ENCODE data around the gene SLC16A6.

The SLC16A6 gene

GRCh38 chr17:68328676-68329075 is 37.7 kb upstream of the SLC16A6 start:
- Histone ChIP-seq H3K9me3 (ENCODE audit: severe bottlenecking) (peaks cover 8% of the 10 kb centered on the region), H3K27me3 (ENCODE audit: insufficient read depth, poor library complexity, severe bottlenecking) (no peaks in the 10 kb centered on the region), H3K27ac (ENCODE audit: poor library complexity, severe bottlenecking) (no peak overlapping the region), H3K36me3 (ENCODE audit: low read depth) (no peaks in the 10 kb centered on the region), H3K4me1 (ENCODE audit: insufficient read depth, poor library complexity, severe bottlenecking) (no peaks in the 10 kb centered on the region), H3K4me3 (ENCODE audit: severe bottlenecking) (no peak overlapping the region)
- peak; percentile 35; the same call in 1 of the 3 replicates for ATAC-seq (ENCODE audit: low read depth)
- no peak for DNase-seq (ENCODE audit: low spot score)
- TF ChIP-seq, protein P1, sequence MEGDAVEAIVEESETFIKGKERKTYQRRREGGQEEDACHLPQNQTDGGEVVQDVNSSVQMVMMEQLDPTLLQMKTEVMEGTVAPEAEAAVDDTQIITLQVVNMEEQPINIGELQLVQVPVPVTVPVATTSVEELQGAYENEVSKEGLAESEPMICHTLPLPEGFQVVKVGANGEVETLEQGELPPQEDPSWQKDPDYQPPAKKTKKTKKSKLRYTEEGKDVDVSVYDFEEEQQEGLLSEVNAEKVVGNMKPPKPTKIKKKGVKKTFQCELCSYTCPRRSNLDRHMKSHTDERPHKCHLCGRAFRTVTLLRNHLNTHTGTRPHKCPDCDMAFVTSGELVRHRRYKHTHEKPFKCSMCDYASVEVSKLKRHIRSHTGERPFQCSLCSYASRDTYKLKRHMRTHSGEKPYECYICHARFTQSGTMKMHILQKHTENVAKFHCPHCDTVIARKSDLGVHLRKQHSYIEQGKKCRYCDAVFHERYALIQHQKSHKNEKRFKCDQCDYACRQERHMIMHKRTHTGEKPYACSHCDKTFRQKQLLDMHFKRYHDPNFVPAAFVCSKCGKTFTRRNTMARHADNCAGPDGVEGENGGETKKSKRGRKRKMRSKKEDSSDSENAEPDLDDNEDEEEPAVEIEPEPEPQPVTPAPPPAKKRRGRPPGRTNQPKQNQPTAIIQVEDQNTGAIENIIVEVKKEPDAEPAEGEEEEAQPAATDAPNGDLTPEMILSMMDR (IDR thresholded peaks at IDR 0.05; ENCODE audit: poor library complexity, severe bottlenecking), result no peak

DNA sequence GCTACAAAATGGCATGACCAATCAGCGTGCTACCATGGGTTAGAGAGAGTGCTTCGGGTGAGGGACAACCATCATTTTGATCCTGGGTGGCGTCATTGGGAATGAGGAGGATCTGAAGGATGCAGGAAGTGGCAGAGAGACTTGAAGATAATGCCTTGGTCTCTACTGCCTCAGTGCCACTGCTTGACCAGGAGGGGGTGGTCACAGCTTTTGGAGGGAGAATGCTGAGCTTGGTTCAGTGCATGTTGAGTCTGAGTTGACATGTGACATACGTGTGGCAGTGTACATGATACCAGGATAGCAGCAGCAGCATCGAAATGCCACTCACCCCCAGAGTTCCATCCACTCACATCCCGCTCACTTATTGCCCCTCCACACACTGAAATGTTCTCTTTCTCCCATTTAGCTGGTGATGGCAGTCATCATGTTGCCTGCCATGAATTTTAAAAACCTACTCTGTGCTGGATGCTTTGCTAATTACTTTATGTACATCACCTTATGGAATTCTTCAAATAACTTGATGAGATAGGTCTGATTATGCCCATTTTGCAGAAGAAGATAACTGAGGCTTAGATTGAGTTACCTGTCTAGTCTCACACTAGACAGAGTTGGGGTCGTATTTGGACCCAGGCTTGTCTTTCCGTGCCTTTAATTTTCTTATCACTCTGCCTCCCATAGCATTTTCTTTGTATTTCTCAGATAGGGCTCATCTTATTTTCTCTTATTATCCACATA is 37.1 kb upstream of the SLC16A6 start:
- DNase-seq (ENCODE audit: low spot score) (no peak), ATAC-seq (ENCODE audit: low read depth) (no peak)
- H3K36me3 ChIP-seq (ENCODE audit: low read depth), result no peaks in the 10 kb centered on the region
- H3K27me3 ChIP-seq (ENCODE audit: insufficient read depth, poor library complexity, severe bottlenecking), result no peaks in the 10 kb centered on the region
- H3K4me3 ChIP-seq (ENCODE audit: severe bottlenecking), result no peak overlapping the region
- TF ChIP-seq, protein P1 (IDR thresholded peaks at IDR 0.05; ENCODE audit: poor library complexity, severe bottlenecking), result no peak
- no peak overlapping the region for H3K27ac ChIP-seq (ENCODE audit: poor library complexity, severe bottlenecking)
- peaks cover 8% of the 10 kb centered on the region for H3K9me3 ChIP-seq (ENCODE audit: severe bottlenecking)
- H3K4me1 ChIP-seq (ENCODE audit: insufficient read depth, poor library complexity, severe bottlenecking), result no peaks in the 10 kb centered on the region

DNA sequence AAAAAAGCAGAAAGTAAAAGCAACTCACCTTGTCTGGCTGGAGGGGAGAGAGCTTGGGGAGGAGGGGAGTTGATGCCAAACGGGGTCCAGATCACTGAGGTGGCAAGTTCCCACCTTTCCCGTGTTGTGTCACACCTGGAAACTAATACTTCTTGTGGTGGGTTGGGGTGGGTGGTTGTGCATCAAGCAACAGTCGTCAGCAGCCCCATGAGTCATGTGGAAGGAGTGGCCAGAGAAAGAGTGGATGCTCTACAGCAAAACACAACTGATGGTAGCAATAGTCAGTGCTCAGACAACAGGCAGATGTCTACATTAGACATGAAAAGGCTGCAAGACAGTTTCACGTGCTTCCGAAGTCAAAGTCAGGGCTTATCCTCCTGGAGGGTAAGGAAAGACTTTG is 35.8 kb upstream of the SLC16A6 start:
- Histone ChIP-seq H3K27ac (ENCODE audit: poor library complexity, severe bottlenecking) (no peak overlapping the region), H3K27me3 (ENCODE audit: insufficient read depth, poor library complexity, severe bottlenecking) (peaks cover 2% of the 10 kb centered on the region), H3K9me3 (ENCODE audit: severe bottlenecking) (peaks cover 5% of the 10 kb centered on the region), H3K4me1 (ENCODE audit: insufficient read depth, poor library complexity, severe bottlenecking) (no peaks in the 10 kb centered on the region), H3K4me3 (ENCODE audit: severe bottlenecking) (no peak overlapping the region), H3K36me3 (ENCODE audit: low read depth) (no peaks in the 10 kb centered on the region)
- DNase-seq (ENCODE audit: low spot score), result no peak
- no peak for ATAC-seq (ENCODE audit: low read depth)
- TF ChIP-seq, protein P1 (IDR thresholded peaks at IDR 0.05; ENCODE audit: poor library complexity, severe bottlenecking), result no peak

GRCh38 chr17:68325961-68326360 is 35.0 kb upstream of the SLC16A6 start:
- TF ChIP-seq, protein P1 (IDR thresholded peaks at IDR 0.05; ENCODE audit: poor library complexity, severe bottlenecking), result no peak
- ATAC-seq (ENCODE audit: low read depth) (no peak), DNase-seq (ENCODE audit: low spot score) (no peak)
- Histone ChIP-seq H3K4me1 (ENCODE audit: insufficient read depth, poor library complexity, severe bottlenecking) (no peaks in the 10 kb centered on the region), H3K27ac (ENCODE audit: poor library complexity, severe bottlenecking) (no peak overlapping the region), H3K27me3 (ENCODE audit: insufficient read depth, poor library complexity, severe bottlenecking) (peaks cover 2% of the 10 kb centered on the region), H3K9me3 (ENCODE audit: severe bottlenecking) (no peaks in the 10 kb centered on the region), H3K36me3 (ENCODE audit: low read depth) (no peaks in the 10 kb centered on the region), H3K4me3 (ENCODE audit: severe bottlenecking) (no peak overlapping the region)

DNA sequence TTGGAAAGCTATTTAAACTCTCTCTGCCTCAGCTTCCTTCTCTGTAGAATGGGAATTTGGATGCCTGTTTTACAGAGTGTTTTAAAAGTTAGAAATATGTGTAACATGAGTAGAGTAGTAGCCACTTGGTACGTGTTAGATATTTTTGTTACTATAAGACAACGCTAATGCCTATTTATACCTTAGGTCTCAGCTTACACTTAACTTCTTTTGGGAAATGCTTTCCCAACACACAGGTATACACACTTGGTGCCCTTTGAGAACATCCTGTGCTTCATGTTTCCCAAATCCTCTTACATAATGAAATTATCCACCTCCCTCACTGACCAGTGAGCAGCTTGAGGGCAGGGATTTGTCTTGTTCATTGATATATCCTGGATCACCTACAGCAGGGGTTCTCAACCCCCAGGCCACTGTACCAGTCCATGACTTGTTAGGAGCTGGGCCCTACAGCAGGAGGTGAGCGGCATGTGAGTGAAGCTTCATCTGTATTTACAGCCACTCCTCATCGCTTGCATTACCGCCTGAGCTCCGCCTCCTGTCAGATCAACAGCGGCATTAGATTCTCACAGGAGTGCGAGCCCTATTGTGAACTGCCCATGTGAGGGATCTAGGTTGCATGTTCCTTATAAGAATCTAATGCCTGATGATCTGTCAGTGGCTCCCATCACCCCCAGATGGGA is 33.9 kb upstream of the SLC16A6 start:
- DNase-seq (ENCODE audit: low spot score) (no peak), ATAC-seq (ENCODE audit: low read depth) (no peak)
- Histone ChIP-seq H3K27ac (ENCODE audit: poor library complexity, severe bottlenecking) (no peak overlapping the region), H3K9me3 (ENCODE audit: severe bottlenecking) (no peaks in the 10 kb centered on the region), H3K36me3 (ENCODE audit: low read depth) (no peaks in the 10 kb centered on the region), H3K4me1 (ENCODE audit: insufficient read depth, poor library complexity, severe bottlenecking) (no peaks in the 10 kb centered on the region), H3K4me3 (ENCODE audit: severe bottlenecking) (no peak overlapping the region), H3K27me3 (ENCODE audit: insufficient read depth, poor library complexity, severe bottlenecking) (peaks cover 2% of the 10 kb centered on the region)
- TF ChIP-seq, protein P1 (IDR thresholded peaks at IDR 0.05; ENCODE audit: poor library complexity, severe bottlenecking), result no peak

All from RWPE2 (cell line).